IPS DF 4.7 (cell line): Measurements from ENCODE around the gene RAB3GAP2.
"Not testable (repeated sequence)": the region's sequence is repeated elsewhere in the genome, so short reads cannot be mapped to it uniquely, and the experiment has no call there.

Source experiments
- DNase-seq: peaks from one replicate; pipeline ENCODE4 v3.0.0-alpha.2; 2013; ENCODE audit warnings: low spot score; ENCODE audit errors: extremely low read depth

RAB3GAP2 gene

GRCh38 chr1:220283625-220284024 lies 11.4 kb upstream of the RAB3GAP2 start:
- DNase-seq, result no peak

GRCh38 chr1:220281159-220281574 lies 8.9 kb upstream of the RAB3GAP2 start:
- DNase-seq, result no peak

- DNase-seq, result no peak
Measured at GRCh38 chr1:220280249-220280648, 8.0 kb upstream of the RAB3GAP2 start.

- no peak for DNase-seq
Measured at GRCh38 chr1:220278991-220279390, 6.7 kb upstream of the RAB3GAP2 start.

GRCh38 chr1:220275430-220275829 lies 3.2 kb upstream of the RAB3GAP2 start:
- no peak for DNase-seq

GRCh38 chr1:220274251-220274855 lies 2.1 kb upstream of the RAB3GAP2 start:
- no peak for DNase-seq

GRCh38 chr1:220272841-220273090 lies 513 bp upstream of the RAB3GAP2 start:
- DNase-seq, result no peak

GRCh38 chr1:220271706-220272046 lies 577 bp downstream of the RAB3GAP2 start:
- DNase-seq, result no peak

GRCh38 chr1:220269036-220269435 lies 3.2 kb downstream of the RAB3GAP2 start:
- no peak for DNase-seq

- DNase-seq, result no peak
Measured at GRCh38 chr1:220267630-220268029, 4.6 kb downstream of the RAB3GAP2 start.

- DNase-seq, result not testable (repeated sequence)
Measured at GRCh38 chr1:220260228-220260627, 12.0 kb downstream of the RAB3GAP2 start.

- DNase-seq, result not testable (repeated sequence)
Measured at GRCh38 chr1:220259756-220260155, 12.5 kb downstream of the RAB3GAP2 start.

- not testable (repeated sequence) for DNase-seq
Measured at GRCh38 chr1:220256194-220256593, 16.1 kb downstream of the RAB3GAP2 start.

- DNase-seq, result no peak
Measured at GRCh38 chr1:220255204-220255603, 17.0 kb downstream of the RAB3GAP2 start.

- DNase-seq, result not testable (repeated sequence)
Measured at GRCh38 chr1:220253290-220253689, 19.0 kb downstream of the RAB3GAP2 start.

- DNase-seq, result no peak
Measured at GRCh38 chr1:220251272-220251671, 21.0 kb downstream of the RAB3GAP2 start.

GRCh38 chr1:220250681-220251080 lies 21.6 kb downstream of the RAB3GAP2 start:
- no peak for DNase-seq

- DNase-seq, result no peak
Measured at GRCh38 chr1:220249522-220249921, 22.7 kb downstream of the RAB3GAP2 start.

GRCh38 chr1:220248715-220249265 lies 23.5 kb downstream of the RAB3GAP2 start:
- not testable (repeated sequence) for DNase-seq

GRCh38 chr1:220245900-220246299 lies 26.4 kb downstream of the RAB3GAP2 start:
- not testable (repeated sequence) for DNase-seq

- DNase-seq, result no peak
Measured at GRCh38 chr1:220243947-220244346, 28.3 kb downstream of the RAB3GAP2 start.

- DNase-seq, result no peak
Measured at GRCh38 chr1:220241072-220241663, 31.1 kb downstream of the RAB3GAP2 start.

GRCh38 chr1:220239966-220240365 lies 32.3 kb downstream of the RAB3GAP2 start:
- DNase-seq, result no peak
